Keratinocyte (primary cell): ENCODE data around the gene ZNF460. TPM values are rescaled to one million over a fixed set of nuclear protein-coding genes. Genes with fewer than 3 reads are reported as not detected.

Source experiments
- DNase-seq: peaks from one replicate; pipeline ENCODE4 v3.0.0-alpha.2; 2011; ENCODE audit warnings: low read depth, missing footprints, low spot score
- FAIRE-seq: peaks from 2 replicates; lab custom pipeline; 2011; peaks lifted over from hg19 to GRCh38; lab: Jason Lieb, UNC
- H2AFZ ChIP-seq: 2 replicates; pipeline ENCODE4 v1.6.0; 2012; ENCODE audit warnings: low read length, control low read depth, inconsistent platforms; ENCODE audit not compliant: control insufficient read depth
- H3K27ac ChIP-seq: 2 replicates; pipeline ENCODE4 v1.5.1; 2011; ENCODE audit warnings: low read length; ENCODE audit not compliant: control insufficient read depth, insufficient read depth
- H3K27me3 ChIP-seq: 3 replicates; pipeline ENCODE4 v1.6.0; 2011; ENCODE audit warnings: low read length; ENCODE audit not compliant: control insufficient read depth, insufficient read depth; ENCODE audit errors: extremely low read depth
- H3K36me3 ChIP-seq, 2 experiments: 2 replicates in 1 of 2; 3 replicates in 1 of 2; pipeline ENCODE4 v1.5.1; 2011; ENCODE audit warnings: low read length in 2 of 2, mild to moderate bottlenecking in 1 of 2; ENCODE audit not compliant: control insufficient read depth in 2 of 2, insufficient read depth in 2 of 2; ENCODE audit errors: extremely low read depth in 1 of 2
- H3K4me1 ChIP-seq: 3 replicates; pipeline ENCODE4 v1.5.1; 2011; ENCODE audit warnings: low read length; ENCODE audit not compliant: control insufficient read depth, insufficient read depth; ENCODE audit errors: extremely low read depth
- H3K4me2 ChIP-seq: 3 replicates; pipeline ENCODE4 v1.6.0; 2011; ENCODE audit warnings: low read depth, low read length; ENCODE audit not compliant: control insufficient read depth, insufficient read depth; ENCODE audit errors: extremely low read depth
- H3K4me3 ChIP-seq, 3 experiments: fragments of 200-600 bp in 1 of 3; sonication (generic) in 1 of 3; 2 replicates in 2 of 3; 3 replicates in 1 of 3; pipeline ENCODE4 v1.5.1; 2011 to 2016; ENCODE audit warnings: low read length in 3 of 3, mild to moderate bottlenecking in 3 of 3, control low read depth in 2 of 3, inconsistent platforms in 1 of 3, low read depth in 1 of 3, mixed read lengths in 1 of 3, mixed run types in 1 of 3, moderate library complexity in 1 of 3; ENCODE audit not compliant: control insufficient read depth in 2 of 3, insufficient read depth in 2 of 3; ENCODE audit errors: extremely low read depth in 1 of 3
- H3K79me2 ChIP-seq: 2 replicates; pipeline ENCODE4 v1.6.0; 2012; ENCODE audit warnings: low read length; ENCODE audit not compliant: control insufficient read depth, insufficient read depth
- H3K9ac ChIP-seq: 3 replicates; pipeline ENCODE4 v1.6.0; 2011; ENCODE audit warnings: low read length; ENCODE audit not compliant: control insufficient read depth, insufficient read depth; ENCODE audit errors: extremely low read depth
- H3K9me1 ChIP-seq: 3 replicates; pipeline ENCODE4 v1.6.0; 2011; ENCODE audit warnings: low read length; ENCODE audit not compliant: control insufficient read depth, insufficient read depth; ENCODE audit errors: extremely low read depth
- H3K9me3 ChIP-seq: 2 replicates; pipeline ENCODE4 v1.5.1; 2012; ENCODE audit warnings: low read depth, low read length; ENCODE audit not compliant: control insufficient read depth
- H4K20me1 ChIP-seq: 3 replicates; pipeline ENCODE4 v1.6.0; 2011; ENCODE audit warnings: low read length; ENCODE audit not compliant: control insufficient read depth, insufficient read depth; ENCODE audit errors: extremely low read depth
- EZH2 ChIP-seq: IDR thresholded peaks from one replicate; pipeline ENCODE4 v1.6.1; 2012; ENCODE audit warnings: inconsistent platforms, mild to moderate bottlenecking, low read length, moderate library complexity
- dilution Hi-C: fragments of 300-500 bp; cut with MboI; formaldehyde crosslinking; loops from one replicate; pipeline ENCODE4 v1.7.0; 2020; ENCODE audit warnings: low sequenced_read_pairs; ENCODE audit not compliant: extremely low pct_ligation_motif_present
- polyA plus RNA-seq, 5 experiments: library from polyadenylated mRNA; depleted of rRNA in 3 of 5; stranded (reverse) in 3 of 5; stranded (forward) in 1 of 5; unstranded in 1 of 5; fragments of >200 nt; gene quantifications; 1 replicate in 1 of 5; 2 replicates in 3 of 5; 3 replicates in 1 of 5; pipeline versions ENCODE4 v1.2.1 to v1.2.3, GENCODE V29; 2011 to 2012; ENCODE audit warnings: missing spikeins in 2 of 5, low read depth in 1 of 5, low replicate concordance in 1 of 5
- TF ChIP-seq, protein P1 (sequence below), 3 experiments: IDR thresholded peaks in 1 of 3; conservative IDR thresholded peaks in 1 of 3; optimal IDR thresholded peaks in 1 of 3; 2 replicates in 2 of 3; 3 replicates in 1 of 3; pipeline versions ENCODE3 to v1.5.1; 2011; ENCODE audit warnings: low read length in 3 of 3, mild to moderate bottlenecking in 3 of 3, moderate library complexity in 2 of 3, control low read depth in 1 of 3, inconsistent platforms in 1 of 3; ENCODE audit not compliant: insufficient read depth in 2 of 3; ENCODE audit errors: extremely low read depth in 1 of 3

The ZNF460 gene
- polyA plus RNA-seq, 1 donor (not counting 4 experiments of a cell fraction or from before 2014, with no cell fraction given): 10.3 TPM

DNA sequence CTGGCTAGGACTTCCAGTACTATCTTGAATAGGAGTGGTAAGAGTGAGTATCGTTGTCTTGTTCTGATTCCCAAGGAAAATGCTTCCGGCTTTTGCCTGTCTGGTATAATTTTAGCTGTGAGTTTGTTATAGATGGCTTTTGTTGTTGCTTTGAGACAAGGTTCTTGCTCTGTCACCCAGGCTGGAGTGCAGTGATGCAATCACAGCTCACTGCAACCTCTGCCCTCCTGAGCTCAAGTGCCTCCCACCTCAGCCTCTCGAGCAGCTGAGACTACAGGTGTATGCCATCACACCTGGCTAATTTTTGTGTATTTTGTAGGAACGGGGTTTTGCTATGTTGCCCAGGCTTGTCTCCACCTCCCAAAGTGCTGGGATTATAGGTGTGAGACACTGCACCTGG, 33.9 kb downstream of the ZNF460 start:
- no peaks in the 10 kb centered on the region for H3K27me3 ChIP-seq
- no peak overlapping the region for H3K4me2 ChIP-seq
- no peaks in the 10 kb centered on the region for H3K4me1 ChIP-seq
- TF ChIP-seq EZH2: no peak
- TF ChIP-seq, protein P1, sequence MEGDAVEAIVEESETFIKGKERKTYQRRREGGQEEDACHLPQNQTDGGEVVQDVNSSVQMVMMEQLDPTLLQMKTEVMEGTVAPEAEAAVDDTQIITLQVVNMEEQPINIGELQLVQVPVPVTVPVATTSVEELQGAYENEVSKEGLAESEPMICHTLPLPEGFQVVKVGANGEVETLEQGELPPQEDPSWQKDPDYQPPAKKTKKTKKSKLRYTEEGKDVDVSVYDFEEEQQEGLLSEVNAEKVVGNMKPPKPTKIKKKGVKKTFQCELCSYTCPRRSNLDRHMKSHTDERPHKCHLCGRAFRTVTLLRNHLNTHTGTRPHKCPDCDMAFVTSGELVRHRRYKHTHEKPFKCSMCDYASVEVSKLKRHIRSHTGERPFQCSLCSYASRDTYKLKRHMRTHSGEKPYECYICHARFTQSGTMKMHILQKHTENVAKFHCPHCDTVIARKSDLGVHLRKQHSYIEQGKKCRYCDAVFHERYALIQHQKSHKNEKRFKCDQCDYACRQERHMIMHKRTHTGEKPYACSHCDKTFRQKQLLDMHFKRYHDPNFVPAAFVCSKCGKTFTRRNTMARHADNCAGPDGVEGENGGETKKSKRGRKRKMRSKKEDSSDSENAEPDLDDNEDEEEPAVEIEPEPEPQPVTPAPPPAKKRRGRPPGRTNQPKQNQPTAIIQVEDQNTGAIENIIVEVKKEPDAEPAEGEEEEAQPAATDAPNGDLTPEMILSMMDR (optimal IDR thresholded peaks at IDR 0.05 in 1 of 3, IDR thresholded peaks at IDR 0.05 in 1 of 3, conservative IDR thresholded peaks at IDR 0.05 in 1 of 3; ENCODE audit: extremely low read depth in 1 of 3, insufficient read depth in 2 of 3, low read length in 3 of 3): no peak
- no peak overlapping the region for H2AFZ ChIP-seq
- dilution Hi-C loops: no loop called here
- no peaks in the 10 kb centered on the region for H3K9me3 ChIP-seq
- no peak overlapping the region for H3K27ac ChIP-seq
- H3K36me3 ChIP-seq: no peaks in the 10 kb centered on the region
- H3K4me3 ChIP-seq: no peak overlapping the region
- H4K20me1 ChIP-seq: no peaks in the 10 kb centered on the region
- H3K79me2 ChIP-seq: no peaks in the 10 kb centered on the region
- FAIRE-seq: no peak
- H3K9me1 ChIP-seq: no peaks in the 10 kb centered on the region
- H3K9ac ChIP-seq: no peak overlapping the region
- no peak for DNase-seq

DNA sequence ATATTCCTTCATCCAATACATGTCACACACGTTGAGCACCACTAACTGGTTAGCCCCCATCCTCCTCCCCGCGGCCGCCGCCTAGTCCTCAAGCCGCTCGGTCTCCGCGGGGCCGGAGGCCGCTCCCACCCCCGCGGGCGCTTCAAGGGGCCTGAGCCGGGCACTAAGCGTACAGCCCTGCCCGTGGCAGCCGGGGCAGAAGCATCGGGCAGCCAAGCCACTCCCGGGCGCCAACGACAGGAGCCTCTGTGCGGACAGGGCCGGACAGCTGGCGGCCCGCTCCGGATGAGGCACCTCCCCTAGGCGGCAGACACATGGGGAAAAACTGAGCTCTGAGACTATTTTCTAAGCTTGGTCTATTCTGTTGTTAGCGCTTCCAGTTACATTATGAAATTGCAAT, 37.2 kb downstream of the ZNF460 start:
- Histone ChIP-seq H3K4me3 (no peak overlapping the region), H3K36me3 (no peaks in the 10 kb centered on the region), H3K9me1 (peaks cover 2% of the 10 kb centered on the region), H3K4me1 (peaks cover 13% of the 10 kb centered on the region), H2AFZ (no peak overlapping the region), H3K27me3 (no peaks in the 10 kb centered on the region), H3K79me2 (peaks cover 22% of the 10 kb centered on the region), H3K9ac (no peak overlapping the region), H3K4me2 (peak overlapping the region; percentile 7), H4K20me1 (no peaks in the 10 kb centered on the region), H3K9me3 (no peaks in the 10 kb centered on the region), H3K27ac (no peak overlapping the region)
- TF ChIP-seq, protein P1 (optimal IDR thresholded peaks at IDR 0.05 in 1 of 3, IDR thresholded peaks at IDR 0.05 in 1 of 3, conservative IDR thresholded peaks at IDR 0.05 in 1 of 3; ENCODE audit: extremely low read depth in 1 of 3, insufficient read depth in 2 of 3, low read length in 3 of 3): no peak
- no peak for TF ChIP-seq EZH2
- FAIRE-seq (no peak), DNase-seq (no peak)
- dilution Hi-C loops: no loop called here
